CD4-positive, alpha-beta T cell (primary cell): Measurements from ENCODE around the gene CDK11B. TPM values are rescaled to one million over a fixed set of nuclear protein-coding genes. Genes with fewer than 3 reads are reported as not detected.

Experiments used
- ATAC-seq: fragments of 200-7000 bp; cut with Tn5 transposase; one replicate; pipeline ENCODE4 v1.10.0; 2022; ENCODE audit warnings: mild to moderate bottlenecking; ENCODE audit not compliant: poor library complexity
- CTCF ChIA-PET: fragments of 350-600 bp; sonication (Branson Sonifier 250); formaldehyde crosslinking; loops from one replicate; lab custom pipeline; 2021; ENCODE audit warnings: antibody characterized with exemption, inconsistent platforms; lab: Charles Lee
- POLR2A ChIA-PET: fragments of 350-600 bp; sonication (Branson Sonifier 250); formaldehyde crosslinking; loops from one replicate; lab custom pipeline; 2021; ENCODE audit warnings: antibody characterized with exemption, inconsistent platforms; lab: Charles Lee
- DNase-seq, 14 experiments: peaks; one replicate each; pipeline ENCODE4 v3.0.0-alpha.2; 2013 to 2020; ENCODE audit warnings: mixed read lengths in 2 of 14
- H3K27ac ChIP-seq, 2 donors: one replicate each; pipeline versions ENCODE4 v1.5.1 to v1.7.0; 2013; ENCODE audit warnings: low read length in 2 of 2, low read depth in 1 of 2, mild to moderate bottlenecking in 1 of 2
- H3K27me3 ChIP-seq, 2 experiments: 1 replicate in 1 of 2; 2 replicates in 1 of 2; pipeline versions ENCODE4 v1.6.1 to v1.7.0; 2013; ENCODE audit warnings: low read length in 2 of 2, control low read depth in 1 of 2, mild to moderate bottlenecking in 1 of 2, moderate library complexity in 1 of 2; ENCODE audit not compliant: insufficient read depth in 2 of 2, control insufficient read depth in 1 of 2
- H3K36me3 ChIP-seq: one replicate; pipeline ENCODE4 v1.6.1; 2013; ENCODE audit warnings: low read length, control low read depth; ENCODE audit not compliant: insufficient read depth
- H3K4me1 ChIP-seq: one replicate; pipeline ENCODE4 v1.6.1; 2013; ENCODE audit warnings: low read length, control low read depth; ENCODE audit not compliant: insufficient read depth
- H3K4me3 ChIP-seq: one replicate; pipeline ENCODE4 v1.5.1; 2013; ENCODE audit warnings: mild to moderate bottlenecking, low read length, moderate library complexity
- H3K9me3 ChIP-seq, 2 experiments: 1 replicate in 1 of 2; 2 replicates in 1 of 2; pipeline versions ENCODE4 v1.6.1 to v1.7.0; 2013; ENCODE audit warnings: low read length in 2 of 2, mild to moderate bottlenecking in 2 of 2, control low read depth in 1 of 2, moderate library complexity in 1 of 2; ENCODE audit not compliant: control insufficient read depth in 1 of 2, insufficient read depth in 1 of 2
- H3K27ac Mint-ChIP-seq: one replicate; pipeline ENCODE4 v1.8.0; 2020; ENCODE audit warnings: mixed read lengths
- H3K27me3 Mint-ChIP-seq: one replicate; pipeline ENCODE4 v1.8.0; 2021; ENCODE audit warnings: mixed read lengths
- H3K36me3 Mint-ChIP-seq: one replicate; pipeline ENCODE4 v1.8.0; 2021; ENCODE audit warnings: low read depth, mixed read lengths
- H3K4me1 Mint-ChIP-seq: one replicate; pipeline ENCODE4 v1.8.0; 2021; ENCODE audit warnings: low read depth, mixed read lengths
- H3K4me3 Mint-ChIP-seq: one replicate; pipeline ENCODE4 v1.8.0; 2020; ENCODE audit warnings: mild to moderate bottlenecking, mixed read lengths
- H3K9me3 Mint-ChIP-seq: one replicate; pipeline ENCODE4 v1.8.0; 2020; ENCODE audit warnings: mixed read lengths
- intact Hi-C, 2 experiments: fragments of 100-400 bp; cut with DNase I in 1 of 2; cut with micrococcal nuclease in 1 of 2; formaldehyde crosslinking; loops; one replicate each; pipeline versions ENCODE4 v1.15.1 to v1.9.0; 2023 to 2025; cut with DNase I, micrococcal nuclease
- total RNA-seq, 174 experiments: library from RNA in 2 of 174; stranded (reverse) in 2 of 174; gene quantifications; one replicate each; pipeline ENCODE4 v1.2.3 and lab custom pipeline; 2021 to 2026
- TF ChIP-seq, protein P1 (sequence below): fragments of 200-600 bp; IDR thresholded peaks from one replicate; pipeline ENCODE4 v1.8.0; 2022; ENCODE audit warnings: antibody characterized with exemption, mild to moderate bottlenecking

CDK11B gene
- total RNA-seq, 2 experiments from 2014 or later = 49.8 to 52.0 TPM

DNA sequence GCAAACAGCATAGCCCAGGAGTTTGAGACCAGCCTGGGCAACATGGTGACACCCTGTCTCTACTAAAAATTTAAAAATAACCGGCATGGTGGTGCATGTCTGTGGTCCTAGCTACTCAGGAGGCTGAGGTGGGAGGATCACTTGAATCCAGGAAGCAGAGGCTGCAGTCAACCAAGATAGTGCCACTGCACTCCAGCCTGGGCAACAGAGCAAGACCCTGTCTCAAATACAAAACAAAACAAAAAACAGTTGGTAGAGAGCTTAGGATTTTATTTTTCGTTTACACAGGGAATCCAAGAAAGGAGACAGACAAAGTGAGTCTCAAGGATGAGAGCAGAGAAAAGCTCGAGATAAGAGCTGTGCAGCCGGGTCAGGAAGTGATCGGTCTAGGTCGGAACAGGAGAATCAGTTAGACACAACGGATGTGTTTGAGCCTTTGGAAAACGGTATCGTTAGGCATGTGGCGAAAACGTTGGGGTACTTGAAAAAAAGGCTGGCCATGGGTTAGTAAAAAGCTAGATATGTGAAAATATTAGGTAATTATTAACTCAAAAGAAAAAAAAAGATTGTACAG is 45.2 kb downstream of the CDK11B start:
- peak overlapping the region; percentile 87 for H3K4me3 ChIP-seq
- Mint-ChIP-seq H3K9me3 (no peaks in the 10 kb centered on the region), H3K4me3 (peak overlapping the region; percentile 97), H3K27me3 (no peaks in the 10 kb centered on the region), H3K27ac (peak overlapping the region; percentile 100), H3K4me1 (peaks cover 28% of the 10 kb centered on the region), H3K36me3 (peaks cover 21% of the 10 kb centered on the region)
- peaks cover 32% of the 10 kb centered on the region for H3K4me1 ChIP-seq
- TF ChIP-seq, protein P1, sequence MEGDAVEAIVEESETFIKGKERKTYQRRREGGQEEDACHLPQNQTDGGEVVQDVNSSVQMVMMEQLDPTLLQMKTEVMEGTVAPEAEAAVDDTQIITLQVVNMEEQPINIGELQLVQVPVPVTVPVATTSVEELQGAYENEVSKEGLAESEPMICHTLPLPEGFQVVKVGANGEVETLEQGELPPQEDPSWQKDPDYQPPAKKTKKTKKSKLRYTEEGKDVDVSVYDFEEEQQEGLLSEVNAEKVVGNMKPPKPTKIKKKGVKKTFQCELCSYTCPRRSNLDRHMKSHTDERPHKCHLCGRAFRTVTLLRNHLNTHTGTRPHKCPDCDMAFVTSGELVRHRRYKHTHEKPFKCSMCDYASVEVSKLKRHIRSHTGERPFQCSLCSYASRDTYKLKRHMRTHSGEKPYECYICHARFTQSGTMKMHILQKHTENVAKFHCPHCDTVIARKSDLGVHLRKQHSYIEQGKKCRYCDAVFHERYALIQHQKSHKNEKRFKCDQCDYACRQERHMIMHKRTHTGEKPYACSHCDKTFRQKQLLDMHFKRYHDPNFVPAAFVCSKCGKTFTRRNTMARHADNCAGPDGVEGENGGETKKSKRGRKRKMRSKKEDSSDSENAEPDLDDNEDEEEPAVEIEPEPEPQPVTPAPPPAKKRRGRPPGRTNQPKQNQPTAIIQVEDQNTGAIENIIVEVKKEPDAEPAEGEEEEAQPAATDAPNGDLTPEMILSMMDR = no peak
- POLR2A ChIA-PET = interaction anchor here (0.9 to 4.3 kb wide), 11 partner anchors 9 to 296 kb away, joined by 4 to 137 read pairs (median 12); partner anchors contain the start of genes CCNL2, FNDC10, MMP23B and MRPL20
- no peak for ATAC-seq
- no peaks in the 10 kb centered on the region for H3K27me3 ChIP-seq
- no peaks in the 10 kb centered on the region for H3K9me3 ChIP-seq
- no peaks in the 10 kb centered on the region for H3K36me3 ChIP-seq
- intact Hi-C loops = loop anchor here (1.0 to 2.0 kb wide), 2 partner anchors 17 to 39 kb away; partner anchors contain the start of gene SSU72 (in 1 of the 2)
- no peak for DNase-seq
- H3K27ac ChIP-seq = peak overlapping the region in 1 of 2 donors; percentile 99
- CTCF ChIA-PET = interaction anchor here (0.6 to 1.0 kb wide), 3 partner anchors 16 to 296 kb away, joined by 3 to 4 read pairs (median 3); no protein-coding TSS in a partner anchor

DNA sequence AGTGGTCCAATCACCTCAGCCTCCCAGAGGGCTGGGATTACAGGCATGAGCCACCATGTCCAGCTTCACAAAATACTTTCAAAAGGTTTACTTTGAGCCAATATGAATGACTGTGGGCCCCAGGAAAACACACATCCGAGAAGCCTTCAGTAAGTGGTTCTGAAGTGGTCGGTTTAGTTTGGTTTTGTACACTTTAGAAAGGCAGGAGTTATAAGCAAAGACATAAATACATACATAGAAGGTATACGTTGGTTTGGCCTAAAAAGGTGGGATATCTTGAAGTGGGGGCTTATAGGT is 46.8 kb downstream of the CDK11B start:
- TF ChIP-seq, protein P1 = no peak
- CTCF ChIA-PET = no interaction called here
- no peak for DNase-seq
- Mint-ChIP-seq H3K4me3 (peak overlapping the region; percentile 83), H3K27me3 (no peaks in the 10 kb centered on the region), H3K9me3 (no peaks in the 10 kb centered on the region), H3K27ac (peak overlapping the region; percentile 83), H3K36me3 (peaks cover 16% of the 10 kb centered on the region), H3K4me1 (peaks cover 32% of the 10 kb centered on the region)
- Histone ChIP-seq H3K4me1 (peaks cover 35% of the 10 kb centered on the region), H3K36me3 (no peaks in the 10 kb centered on the region), H3K27ac (no peak overlapping the region), H3K4me3 (no peak overlapping the region), H3K27me3 (no peaks in the 10 kb centered on the region), H3K9me3 (no peaks in the 10 kb centered on the region)
- intact Hi-C loops = no loop called here
- ATAC-seq = no peak
- POLR2A ChIA-PET = no interaction called here

DNA sequence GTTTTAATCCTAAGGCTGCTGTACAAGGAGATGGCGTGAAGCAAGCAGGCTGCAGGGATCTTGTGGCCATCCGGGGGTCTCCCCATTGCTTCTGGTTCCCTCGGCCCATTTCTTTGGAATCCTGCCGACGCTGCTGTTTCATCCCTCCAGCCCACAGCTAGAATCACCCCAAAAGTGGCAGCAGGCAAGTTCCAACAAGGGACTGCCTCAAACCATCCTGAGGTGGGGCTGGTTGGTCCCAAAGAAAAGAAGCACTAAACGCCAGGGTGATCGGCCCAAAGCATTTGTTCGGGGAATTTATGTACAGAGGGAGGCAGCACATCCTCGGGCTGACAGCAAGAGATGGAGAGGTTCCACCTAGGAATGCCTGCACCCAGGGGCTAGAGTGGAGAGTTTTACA is 48.0 kb downstream of the CDK11B start:
- no peaks in the 10 kb centered on the region for H3K27me3 ChIP-seq
- Mint-ChIP-seq H3K9me3 (no peaks in the 10 kb centered on the region), H3K27me3 (no peaks in the 10 kb centered on the region), H3K4me3 (peak overlapping the region; percentile 38), H3K27ac (peak overlapping the region; percentile 70), H3K36me3 (peaks cover 16% of the 10 kb centered on the region), H3K4me1 (peaks cover 37% of the 10 kb centered on the region)
- no peaks in the 10 kb centered on the region for H3K36me3 ChIP-seq
- peaks cover 33% of the 10 kb centered on the region for H3K4me1 ChIP-seq
- no peak for DNase-seq
- H3K9me3 ChIP-seq = no peaks in the 10 kb centered on the region
- no peak overlapping the region for H3K27ac ChIP-seq
- no peak overlapping the region for H3K4me3 ChIP-seq
- TF ChIP-seq, protein P1 = no peak
- ChIA-PET POLR2A (no interaction called here), CTCF (no interaction called here)
- intact Hi-C loops = no loop called here
- ATAC-seq = no peak
